HG02885 (cell line): ENCODE data around the gene TNRC6C.

ENCODE experiments used
- ATAC-seq: cut with Tn5 transposase; IDR thresholded peaks from one replicate; pipeline ENCODE4 v1.9.1; 2021; ENCODE audit warnings: mild to moderate bottlenecking; ENCODE audit not compliant: unreplicated experiment, poor library complexity

The TNRC6C gene

GRCh38 chr17:78007647-78008046 lies 49.1 kb downstream of the TNRC6C start:
- ATAC-seq: no peak

GRCh38 chr17:78010759-78011158 lies 52.3 kb downstream of the TNRC6C start:
- ATAC-seq: no peak

GRCh38 chr17:78012428-78012827 lies 53.9 kb downstream of the TNRC6C start:
- no peak for ATAC-seq

- ATAC-seq: no peak
Measured at GRCh38 chr17:78013683-78014467, 55.4 kb downstream of the TNRC6C start.

- no peak for ATAC-seq
Measured at GRCh38 chr17:78014646-78015045, 56.1 kb downstream of the TNRC6C start.

- no peak for ATAC-seq
Measured at GRCh38 chr17:78016852-78017251, 58.3 kb downstream of the TNRC6C start.

- ATAC-seq: no peak
Measured at GRCh38 chr17:78019367-78019975, 61.0 kb downstream of the TNRC6C start.

- no peak for ATAC-seq
Measured at GRCh38 chr17:78019976-78020716, 61.6 kb downstream of the TNRC6C start.

- ATAC-seq: no peak
Measured at GRCh38 chr17:78020717-78021108, 62.2 kb downstream of the TNRC6C start.

- ATAC-seq: no peak
Measured at GRCh38 chr17:78022425-78022824, 63.9 kb downstream of the TNRC6C start.

- no peak for ATAC-seq
Measured at GRCh38 chr17:78023042-78023441, 64.5 kb downstream of the TNRC6C start.

- no peak for ATAC-seq
Measured at GRCh38 chr17:78026381-78026780, 67.9 kb downstream of the TNRC6C start.

GRCh38 chr17:78027121-78027520 lies 68.6 kb downstream of the TNRC6C start:
- no peak for ATAC-seq

GRCh38 chr17:78029697-78030096 lies 71.2 kb downstream of the TNRC6C start:
- ATAC-seq: no peak

GRCh38 chr17:78031435-78031834 lies 72.9 kb downstream of the TNRC6C start:
- ATAC-seq: no peak

GRCh38 chr17:78032166-78032565 lies 73.7 kb downstream of the TNRC6C start:
- no peak for ATAC-seq

GRCh38 chr17:78034429-78035091 lies 76.1 kb downstream of the TNRC6C start:
- ATAC-seq: no peak

- ATAC-seq: no peak
Measured at GRCh38 chr17:78037280-78037679, 78.8 kb downstream of the TNRC6C start.

- ATAC-seq: no peak
Measured at GRCh38 chr17:78038748-78039288, 80.3 kb downstream of the TNRC6C start.

GRCh38 chr17:78039581-78039980 lies 81.1 kb downstream of the TNRC6C start:
- ATAC-seq: no peak
